Measurements from ENCODE around the gene GH1.
"Not testable (repeated sequence)": the region's sequence is repeated elsewhere in the genome, so short reads cannot be mapped to it uniquely, and the experiment has no call there.

The GH1 gene

GRCh38 chr17:63894021-63894420 is 24.6 kb downstream of the GH1 start:
- DNase-seq = not testable (repeated sequence)

DNA sequence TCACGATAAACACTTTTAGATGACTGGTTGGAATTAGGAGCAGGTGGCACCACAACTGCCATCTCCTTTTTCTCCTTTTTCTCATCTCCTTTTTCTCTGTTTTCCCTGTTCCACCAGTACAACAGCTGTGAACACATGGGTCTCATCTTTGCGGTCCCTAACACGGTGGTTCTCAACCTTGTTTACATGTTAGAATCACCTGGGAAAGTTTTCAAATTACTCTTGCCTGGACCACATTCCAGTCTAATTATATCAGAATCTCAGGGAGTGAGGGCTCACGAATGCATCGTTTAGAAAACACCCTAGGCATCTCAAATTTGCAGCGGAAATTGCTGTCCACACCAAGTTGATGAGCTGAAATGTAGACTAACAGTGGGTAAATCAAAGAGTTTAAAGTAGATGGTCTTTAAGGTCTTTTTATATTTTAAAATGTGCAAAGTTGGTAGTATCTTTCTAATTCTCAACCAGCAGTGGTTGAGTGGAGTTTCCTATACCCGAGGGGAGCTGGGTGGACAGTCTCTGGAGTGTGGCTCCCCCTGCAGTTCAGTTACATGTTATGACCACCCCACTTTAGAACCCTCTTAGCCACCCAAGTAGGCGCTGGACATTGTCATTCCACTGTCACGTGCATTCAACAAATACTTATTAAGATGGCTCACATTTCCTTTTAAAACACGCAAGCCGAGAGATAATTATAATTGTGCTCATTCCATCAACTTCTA is 26.2 kb downstream of the GH1 start:
- not testable (repeated sequence) for DNase-seq

DNA sequence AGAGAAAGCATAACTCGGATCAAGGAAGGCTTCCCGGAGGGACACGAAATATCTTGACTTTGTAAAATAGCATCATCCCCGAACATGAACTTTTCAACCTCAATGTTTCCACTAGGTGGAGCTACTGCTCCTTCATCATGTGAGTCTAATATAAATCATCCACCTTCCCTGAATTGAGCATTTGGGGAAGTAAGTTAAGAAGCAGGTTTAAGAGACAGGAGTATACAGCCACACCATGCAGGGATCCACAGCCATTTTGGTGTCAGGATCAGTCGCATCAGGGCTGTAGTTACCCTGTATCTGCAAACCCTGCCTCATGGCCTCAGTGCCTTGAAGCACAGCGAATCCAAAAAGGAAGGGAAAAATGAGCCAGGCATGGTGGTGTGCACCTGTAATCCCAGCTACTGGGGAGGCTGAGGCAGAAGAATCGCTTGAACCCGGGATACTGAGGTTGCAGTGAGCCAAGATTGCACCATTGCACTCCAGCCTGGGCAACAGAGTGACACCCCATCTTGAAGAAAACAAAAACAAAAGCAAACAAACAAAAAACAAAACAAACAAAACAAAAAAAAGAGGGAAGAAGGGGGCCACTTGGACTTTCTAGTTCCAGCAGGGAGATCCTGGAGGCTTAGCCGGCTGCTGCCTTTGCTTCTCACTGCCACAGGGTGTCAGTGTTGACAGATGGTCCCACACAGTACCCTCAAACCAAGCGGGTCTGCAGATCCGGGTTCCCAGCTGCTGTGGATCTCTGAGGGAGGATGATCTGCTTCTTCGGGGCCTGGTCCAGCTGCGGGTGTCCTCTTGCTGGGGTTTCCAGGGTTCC is 29.4 kb downstream of the GH1 start:
- DNase-seq = not testable (repeated sequence)

DNA sequence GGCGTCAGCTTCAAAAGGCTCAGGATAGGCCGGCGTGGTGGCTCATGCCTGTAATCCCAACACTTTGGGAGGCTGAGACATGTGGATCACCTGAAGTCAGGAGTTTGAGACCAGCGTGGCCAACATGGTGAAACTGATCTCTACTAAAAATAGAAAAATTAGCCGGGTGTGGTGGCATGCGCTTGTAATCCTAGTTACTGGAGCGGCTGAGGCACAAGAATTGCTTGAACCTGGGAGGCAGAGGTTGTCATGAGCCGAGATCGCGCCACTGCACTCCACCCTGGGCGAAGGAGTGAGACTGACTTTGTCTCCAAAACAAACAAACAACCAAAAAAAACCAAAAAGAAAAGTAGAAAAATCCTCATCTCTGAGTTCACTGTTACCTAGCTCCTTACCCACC is 33.5 kb downstream of the GH1 start:
- not testable (repeated sequence) for DNase-seq

DNA sequence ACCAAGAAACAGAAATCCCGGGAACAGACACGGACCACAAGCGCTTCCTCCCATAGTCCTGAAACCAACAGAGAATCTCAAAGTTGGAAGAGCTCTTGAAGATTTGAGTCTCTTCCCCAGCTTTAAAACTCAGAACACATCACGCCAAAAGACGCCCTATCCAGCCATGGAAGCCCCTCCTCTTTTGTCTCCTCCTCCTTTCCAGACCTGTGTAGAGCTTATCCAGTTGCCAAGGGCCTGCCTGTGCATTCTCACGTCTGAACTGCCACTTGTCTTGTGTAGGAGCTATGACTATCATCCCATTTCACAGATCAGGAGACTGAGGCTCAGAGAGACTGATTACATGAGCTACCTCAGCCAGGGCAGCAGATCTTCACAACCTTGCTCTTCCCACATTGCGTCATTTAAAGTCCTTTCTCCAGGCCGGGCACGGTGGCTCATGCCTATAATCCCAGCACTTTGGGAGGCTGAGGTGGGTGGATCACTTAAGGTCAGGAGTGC is 36.0 kb downstream of the GH1 start:
- DNase-seq = not testable (repeated sequence)

DNA sequence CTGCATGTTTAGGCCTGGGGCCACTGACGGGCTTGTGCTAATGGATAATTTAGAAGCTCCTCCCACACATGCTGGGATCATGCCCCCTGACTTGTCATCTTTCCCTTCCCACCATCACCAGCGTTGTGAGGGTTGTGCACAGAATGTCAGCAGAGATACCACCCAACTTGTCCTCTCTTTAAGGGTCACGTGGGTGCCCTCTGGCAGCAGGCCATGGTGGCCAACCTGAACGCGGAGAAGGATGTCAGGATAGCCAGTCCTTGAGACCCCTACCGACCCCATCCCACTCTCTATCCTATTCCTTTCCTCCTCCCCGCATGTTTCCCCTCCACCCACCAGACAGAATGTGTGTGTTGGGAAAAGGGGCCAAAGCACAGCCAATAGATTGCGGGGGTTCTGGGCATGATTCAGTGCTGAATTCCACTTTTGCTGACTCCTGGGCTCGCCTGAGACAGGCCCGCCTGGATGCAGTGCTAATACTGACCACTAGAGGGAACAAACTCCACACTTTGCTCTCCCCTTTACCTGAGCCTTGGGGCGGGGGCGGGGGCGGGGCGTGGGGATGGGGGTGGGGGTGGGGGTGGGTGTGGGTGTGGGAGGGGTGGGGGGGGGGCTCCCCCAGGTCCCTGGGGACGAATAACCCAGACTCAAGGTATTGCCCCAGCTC is 36.6 kb downstream of the GH1 start, which contains the start of gene GH2:
Gene GH2, minus strand, starts transcription at position 10 of the 667 bp plus-strand sequence. CDS start 143 bp downstream, outside the sequence.
- peak; percentile 30 for DNase-seq

GRCh38 chr17:63881337-63881736 is 37.3 kb downstream of the GH1 start:
- DNase-seq = not testable (repeated sequence)

- no peak for DNase-seq
Observed at GRCh38 chr17:63880706-63881105, 37.9 kb downstream of the GH1 start.

DNA sequence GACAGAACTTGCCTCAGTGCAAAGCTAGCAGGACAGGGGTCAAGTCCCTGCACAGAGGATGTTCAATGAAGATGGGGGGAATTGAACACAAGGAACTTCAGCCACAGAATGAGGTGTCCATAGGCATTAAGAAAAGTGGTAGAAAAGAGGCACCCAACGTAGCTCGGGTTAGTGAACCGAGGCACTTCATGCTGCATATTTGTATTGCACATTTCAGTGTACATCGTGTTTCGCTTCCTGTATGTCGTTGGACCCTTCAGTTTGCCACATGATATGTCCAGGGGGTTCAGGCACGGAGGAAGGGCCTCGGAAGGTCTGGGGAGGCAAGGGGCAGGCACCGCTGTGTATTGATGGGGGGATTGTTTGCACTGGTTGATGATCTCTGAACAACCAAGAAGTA is 40.2 kb downstream of the GH1 start:
- DNase-seq = not testable (repeated sequence)

DNA sequence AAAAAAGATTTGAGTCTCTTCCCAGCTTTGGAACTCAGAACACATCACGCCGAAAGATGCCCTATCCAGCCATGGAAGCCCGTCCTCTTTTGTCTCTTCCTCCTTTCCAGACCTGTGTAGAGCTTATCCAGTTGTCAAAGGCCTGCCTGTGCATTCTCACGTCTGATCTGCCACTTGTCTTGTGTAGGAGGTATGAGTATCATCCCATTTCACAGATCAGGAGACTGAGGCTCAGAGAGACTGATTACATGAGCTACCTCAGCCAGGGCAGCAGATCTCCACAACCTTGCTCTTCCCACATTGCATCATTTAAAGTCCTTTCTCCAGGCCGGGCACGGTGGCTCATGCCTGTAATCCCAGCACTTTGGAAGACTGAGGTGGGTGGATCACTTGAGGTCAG is 43.9 kb downstream of the GH1 start:
- not testable (repeated sequence) for DNase-seq

DNA sequence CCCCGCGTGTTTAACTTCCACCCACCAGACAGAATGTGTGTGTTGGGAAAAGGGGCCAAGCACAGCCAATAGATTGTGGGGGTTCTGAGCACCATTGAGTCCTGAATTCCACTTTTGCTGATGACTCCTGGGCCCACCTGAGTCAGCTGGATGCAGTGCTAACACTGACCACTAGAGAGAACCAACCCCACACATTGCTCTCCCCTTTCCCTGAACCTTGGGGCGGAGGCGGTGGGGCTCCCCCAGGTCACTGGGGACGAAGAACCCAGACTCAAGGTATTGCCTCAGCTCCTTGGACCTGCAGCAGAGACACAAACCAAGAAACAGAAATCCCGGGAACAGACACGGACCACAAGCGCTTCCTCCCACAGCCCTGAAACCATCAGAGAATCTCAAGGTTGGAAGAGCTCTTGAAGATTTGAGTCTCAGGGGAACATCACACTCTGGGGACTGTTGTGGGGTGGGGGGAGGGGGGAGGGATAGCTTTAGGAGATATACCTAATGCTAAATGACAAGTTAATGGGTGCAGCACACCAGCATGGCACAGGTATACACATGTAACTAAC is 44.5 kb downstream of the GH1 start:
- DNase-seq = not testable (repeated sequence)

DNA sequence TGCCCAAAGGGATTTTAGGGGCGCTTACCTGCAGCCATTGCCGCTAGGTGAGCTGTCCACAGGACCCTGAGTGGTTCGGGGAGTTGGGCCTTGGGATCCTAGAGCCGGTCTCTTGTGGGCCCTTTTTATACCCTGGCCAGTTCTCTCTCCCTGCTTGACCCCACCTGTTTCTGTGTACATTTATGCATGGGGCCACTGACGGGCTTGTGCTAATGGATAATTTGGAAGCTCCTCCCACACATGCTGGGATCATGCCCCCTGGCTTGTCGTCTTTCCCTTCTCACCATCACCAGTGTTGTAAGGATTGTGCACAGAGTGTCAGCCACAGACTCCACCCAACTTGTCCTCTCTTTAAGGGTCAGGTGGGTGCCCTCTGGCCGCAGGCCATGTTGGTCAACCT is 45.1 kb downstream of the GH1 start, which contains the start of gene CSH2:
Gene CSH2, minus strand, starts transcription at position 101 of the 400 bp plus-strand sequence. Its CDS starts 63 bp downstream, at position 38.
- not testable (repeated sequence) for DNase-seq

DNA sequence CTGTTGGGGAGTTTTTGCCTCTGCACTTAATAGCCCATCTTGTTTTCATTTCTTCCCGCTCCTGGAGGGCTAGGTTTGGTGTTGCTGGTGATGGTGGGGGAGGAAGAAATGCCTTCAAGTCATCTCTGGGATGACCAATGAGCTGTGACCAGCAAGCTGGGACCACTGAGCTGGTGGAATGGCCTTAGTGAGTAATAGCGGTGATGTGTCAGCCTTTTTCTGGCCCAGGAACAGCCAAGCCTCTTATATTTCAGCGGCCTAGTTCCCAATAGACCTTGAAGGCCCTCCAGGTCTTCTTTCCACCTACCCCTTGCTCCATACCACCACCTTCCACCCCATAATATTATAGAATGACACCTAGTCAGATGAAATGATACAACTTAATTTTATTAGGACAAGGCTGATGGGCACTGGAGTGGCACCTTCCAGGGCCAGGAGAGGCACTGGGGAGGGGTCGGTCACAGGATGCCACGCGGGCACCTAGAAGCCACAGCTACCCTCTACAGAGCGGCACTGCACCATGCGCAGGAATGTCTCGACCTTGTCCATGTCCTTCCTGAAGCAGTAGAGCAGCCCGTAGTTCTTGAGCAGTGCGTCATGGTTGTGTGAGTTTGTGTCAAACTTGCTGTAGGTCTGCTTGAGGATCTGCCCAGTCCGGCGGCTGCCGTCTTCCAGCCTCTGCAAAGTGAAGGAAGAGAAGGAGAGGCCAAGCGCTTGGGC is 46.8 kb downstream of the GH1 start:
- not testable (repeated sequence) for DNase-seq

GRCh38 chr17:63870292-63870665 is 48.4 kb downstream of the GH1 start:
- DNase-seq = not testable (repeated sequence)

DNA sequence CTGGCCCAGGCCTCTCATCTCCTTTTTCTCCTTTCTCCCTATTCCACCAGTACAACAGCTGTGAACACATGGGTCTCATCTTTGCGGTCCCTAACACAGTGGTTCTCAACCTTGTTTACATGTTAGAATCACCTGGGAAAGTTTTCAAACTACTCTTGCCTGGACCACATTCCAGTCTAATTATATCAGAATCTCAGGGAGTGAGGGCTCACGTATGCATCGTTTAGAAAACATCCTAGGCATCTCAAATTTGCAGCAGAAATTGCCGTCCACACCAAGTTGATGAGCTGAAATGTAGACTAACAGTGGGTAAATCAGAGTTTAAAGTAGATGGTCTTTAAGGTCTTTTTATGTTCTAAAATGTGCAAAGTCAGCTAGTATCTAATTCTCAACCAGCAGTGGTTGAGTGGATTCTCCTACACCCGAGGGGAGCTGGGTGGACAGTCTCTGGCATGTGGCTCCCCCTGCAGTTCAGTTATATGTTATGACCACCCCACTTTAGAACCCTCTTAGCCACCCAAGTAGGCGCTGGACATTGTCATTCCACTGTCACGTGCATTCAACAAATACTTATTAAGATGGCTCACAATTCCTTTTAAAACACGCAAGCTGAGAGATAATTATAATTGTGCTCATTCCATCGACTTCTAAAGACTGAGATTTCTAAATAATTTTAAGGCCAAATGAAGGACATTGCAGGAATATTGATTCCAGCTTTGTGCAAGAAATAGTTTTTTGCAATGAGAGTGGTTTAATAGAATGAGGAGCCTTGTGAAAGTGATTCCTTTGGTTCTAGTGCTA is 48.9 kb downstream of the GH1 start:
- not testable (repeated sequence) for DNase-seq
